ENCODE results near the gene PYGB. TPM values are rescaled to one million over a fixed set of nuclear protein-coding genes. Genes with fewer than 3 reads are reported as not detected.

PYGB gene
- total and polyA plus RNA-seq, 2 donors (not counting 1 experiment from before 2014, with no cell fraction given), result 22.5 to 30.6 TPM

DNA sequence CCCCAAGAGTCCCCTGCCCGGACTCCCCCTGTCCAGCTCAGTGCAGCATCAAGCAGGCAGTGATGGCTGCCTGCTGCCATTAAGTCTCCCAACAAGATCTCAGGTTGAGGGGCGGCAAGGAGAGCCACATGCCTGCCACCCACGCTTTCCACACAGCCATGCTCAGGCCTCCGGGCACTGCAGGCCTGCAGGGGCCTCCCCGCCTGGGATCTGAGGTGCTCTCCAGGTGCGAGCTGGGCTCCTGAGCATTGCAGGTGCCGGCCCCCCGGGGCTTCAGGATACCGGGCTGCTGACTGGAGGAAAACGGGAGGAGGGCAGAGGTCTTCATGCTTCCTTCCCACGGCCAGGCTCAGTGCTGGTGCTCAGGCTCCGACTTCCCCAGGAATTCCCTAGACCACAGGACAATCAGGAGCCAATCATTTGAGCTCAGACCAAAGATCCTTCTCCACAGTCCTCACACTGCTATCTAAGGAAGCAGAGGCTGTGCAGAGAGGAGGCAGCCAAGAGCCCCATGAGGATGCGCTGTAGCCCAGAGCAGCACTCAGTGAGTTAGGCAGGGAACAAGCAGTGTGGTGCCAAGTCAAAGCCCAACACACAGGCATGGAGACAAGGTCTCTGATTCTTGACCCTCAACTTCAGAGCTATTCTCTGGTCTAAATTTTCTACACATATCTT is 52.7 kb downstream of the PYGB start:
- intact Hi-C loops (cut with micrococcal nuclease), result no loop called here
- Histone ChIP-seq H3K4me2 (replicated peaks; ENCODE audit: low read depth, low read length, poor library complexity, severe bottlenecking) (no peak overlapping the region), H3K4me1 (ENCODE audit: control insufficient read depth in 2 of 2, insufficient read depth in 2 of 2, low read length in 2 of 2) (peaks cover 0 to 15% of the 10 kb centered on the region in 2 donors), H2AFZ (ENCODE audit: insufficient read depth, low read depth, low read length, poor library complexity, severe bottlenecking) (no peak overlapping the region), H3K4me3 (ENCODE audit: control extremely low read depth in 1 of 5, extremely low read depth in 1 of 5, insufficient read depth in 1 of 5, low read depth in 2 of 5, low read length in 4 of 5) (no peak overlapping the region), H3K36me3 (replicated peaks in 1 of 2; ENCODE audit: control extremely low read depth in 1 of 2, control insufficient read depth in 1 of 2, extremely low read depth in 1 of 2, insufficient read depth in 2 of 2, low read length in 1 of 2) (peaks cover 0 to 4% of the 10 kb centered on the region in 2 experiments), H3K27me3 (replicated peaks in 1 of 4; ENCODE audit: control extremely low read depth in 1 of 4, control insufficient read depth in 3 of 4, insufficient read depth in 4 of 4, low read length in 3 of 4) (no peaks in the 10 kb centered on the region), H3K9ac (ENCODE audit: low read length) (no peak overlapping the region), H4K20me1 (ENCODE audit: control insufficient read depth, insufficient read depth, low read length, poor library complexity, severe bottlenecking) (no peaks in the 10 kb centered on the region), H3K79me2 (ENCODE audit: control insufficient read depth, insufficient read depth, low read length) (no peaks in the 10 kb centered on the region), H3K27ac (ENCODE audit: low read length in 2 of 2) (no peak overlapping the region), H3K9me3 (ENCODE audit: control extremely low read depth in 1 of 3, control insufficient read depth in 2 of 3, insufficient read depth in 1 of 3, low read length in 2 of 3) (no peaks in the 10 kb centered on the region)
- no peak overlapping the region for H3K27ac Mint-ChIP-seq
- no peak for ATAC-seq (ENCODE audit: low read depth)
- TF ChIP-seq EZH2 (IDR thresholded peaks at IDR 0.05; ENCODE audit: borderline replicate concordance, insufficient read depth, low read depth, low read length, poor library complexity, severe bottlenecking), result no peak
- TF ChIP-seq, protein P1, sequence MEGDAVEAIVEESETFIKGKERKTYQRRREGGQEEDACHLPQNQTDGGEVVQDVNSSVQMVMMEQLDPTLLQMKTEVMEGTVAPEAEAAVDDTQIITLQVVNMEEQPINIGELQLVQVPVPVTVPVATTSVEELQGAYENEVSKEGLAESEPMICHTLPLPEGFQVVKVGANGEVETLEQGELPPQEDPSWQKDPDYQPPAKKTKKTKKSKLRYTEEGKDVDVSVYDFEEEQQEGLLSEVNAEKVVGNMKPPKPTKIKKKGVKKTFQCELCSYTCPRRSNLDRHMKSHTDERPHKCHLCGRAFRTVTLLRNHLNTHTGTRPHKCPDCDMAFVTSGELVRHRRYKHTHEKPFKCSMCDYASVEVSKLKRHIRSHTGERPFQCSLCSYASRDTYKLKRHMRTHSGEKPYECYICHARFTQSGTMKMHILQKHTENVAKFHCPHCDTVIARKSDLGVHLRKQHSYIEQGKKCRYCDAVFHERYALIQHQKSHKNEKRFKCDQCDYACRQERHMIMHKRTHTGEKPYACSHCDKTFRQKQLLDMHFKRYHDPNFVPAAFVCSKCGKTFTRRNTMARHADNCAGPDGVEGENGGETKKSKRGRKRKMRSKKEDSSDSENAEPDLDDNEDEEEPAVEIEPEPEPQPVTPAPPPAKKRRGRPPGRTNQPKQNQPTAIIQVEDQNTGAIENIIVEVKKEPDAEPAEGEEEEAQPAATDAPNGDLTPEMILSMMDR (IDR thresholded peaks at IDR 0.05), result no peak
- DNase-seq, result no peak
- peaks cover 7% of the 10 kb centered on the region for H3K4me1 Mint-ChIP-seq
- no peaks in the 10 kb centered on the region for H3K27me3 Mint-ChIP-seq
- 95% methylated on average over 13 of the region's 13 CpGs for WGBS (ENCODE audit: insufficient coverage)
- H3K4me3 Mint-ChIP-seq, result no peak overlapping the region
- POLR2A ChIA-PET, result interaction anchor here (0.6 kb wide), 2 partner anchors 18 to 42 kb away, joined by 3 to 6 read pairs; no protein-coding TSS in a partner anchor
- no peaks in the 10 kb centered on the region for H3K9me3 Mint-ChIP-seq (ENCODE audit: insufficient read depth)
- CTCF ChIA-PET, result interaction anchor here (1.6 to 2.5 kb wide), 2 partner anchors 88 to 98 kb away, joined by 4 to 28 read pairs; no protein-coding TSS in a partner anchor

DNA sequence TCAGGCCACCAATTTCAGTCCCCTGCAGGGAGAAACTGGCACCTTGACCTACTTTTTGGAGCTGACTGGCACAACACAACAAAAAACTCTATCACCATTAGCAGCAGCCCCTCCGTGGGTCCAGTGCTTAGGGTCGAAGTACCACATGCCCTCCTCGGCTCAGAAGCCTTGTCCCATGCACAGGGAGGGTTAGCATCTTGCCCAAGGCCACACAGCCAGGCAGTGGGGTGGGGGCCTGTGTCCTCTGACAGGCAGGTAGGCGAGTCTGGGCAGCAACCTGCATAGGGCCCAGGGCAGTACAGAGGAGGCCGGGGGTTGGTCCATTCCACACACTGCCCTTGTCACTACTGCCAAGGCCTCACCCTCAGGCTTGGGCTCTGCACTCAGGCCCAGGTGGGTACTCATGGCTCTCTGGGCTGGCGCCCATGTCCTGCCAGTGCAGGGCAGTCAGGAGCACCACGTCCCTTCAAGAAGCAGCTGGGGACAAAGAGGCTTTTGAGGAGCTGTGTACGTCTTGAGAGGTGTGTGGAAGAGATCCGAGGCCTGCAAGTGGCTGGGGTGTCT is 53.6 kb downstream of the PYGB start:
- WGBS (ENCODE audit: insufficient coverage), result 93% methylated on average over 8 of the region's 9 CpGs
- Histone ChIP-seq H2AFZ (ENCODE audit: insufficient read depth, low read depth, low read length, poor library complexity, severe bottlenecking) (no peak overlapping the region), H3K9me3 (ENCODE audit: control extremely low read depth in 1 of 3, control insufficient read depth in 2 of 3, insufficient read depth in 1 of 3, low read length in 2 of 3) (no peaks in the 10 kb centered on the region), H3K36me3 (replicated peaks in 1 of 2; ENCODE audit: control extremely low read depth in 1 of 2, control insufficient read depth in 1 of 2, extremely low read depth in 1 of 2, insufficient read depth in 2 of 2, low read length in 1 of 2) (peaks cover 0 to 3% of the 10 kb centered on the region in 2 experiments), H3K4me1 (ENCODE audit: control insufficient read depth in 2 of 2, insufficient read depth in 2 of 2, low read length in 2 of 2) (peaks cover 0 to 13% of the 10 kb centered on the region in 2 donors), H3K79me2 (ENCODE audit: control insufficient read depth, insufficient read depth, low read length) (no peaks in the 10 kb centered on the region), H3K4me3 (ENCODE audit: control extremely low read depth in 1 of 5, extremely low read depth in 1 of 5, insufficient read depth in 1 of 5, low read depth in 2 of 5, low read length in 4 of 5) (no peak overlapping the region), H3K27ac (ENCODE audit: low read length in 2 of 2) (no peak overlapping the region), H3K9ac (ENCODE audit: low read length) (no peak overlapping the region), H4K20me1 (ENCODE audit: control insufficient read depth, insufficient read depth, low read length, poor library complexity, severe bottlenecking) (no peaks in the 10 kb centered on the region), H3K4me2 (replicated peaks; ENCODE audit: low read depth, low read length, poor library complexity, severe bottlenecking) (no peak overlapping the region), H3K27me3 (replicated peaks in 1 of 4; ENCODE audit: control extremely low read depth in 1 of 4, control insufficient read depth in 3 of 4, insufficient read depth in 4 of 4, low read length in 3 of 4) (no peaks in the 10 kb centered on the region)
- Mint-ChIP-seq H3K4me3 (no peak overlapping the region), H3K27ac (no peak overlapping the region), H3K4me1 (peaks cover 7% of the 10 kb centered on the region), H3K27me3 (no peaks in the 10 kb centered on the region), H3K9me3 (ENCODE audit: insufficient read depth) (no peaks in the 10 kb centered on the region)
- ChIA-PET CTCF (no interaction called here), POLR2A (interaction anchor here (0.6 kb wide), 1 partner anchor 17 kb away, joined by 3 read pairs; no protein-coding TSS in a partner anchor)
- intact Hi-C loops (cut with micrococcal nuclease), result no loop called here
- no peak for DNase-seq
- no peak for ATAC-seq (ENCODE audit: low read depth)
- TF ChIP-seq, protein P1 (IDR thresholded peaks at IDR 0.05), result no peak
- TF ChIP-seq EZH2 (IDR thresholded peaks at IDR 0.05; ENCODE audit: borderline replicate concordance, insufficient read depth, low read depth, low read length, poor library complexity, severe bottlenecking), result no peak

Measured in B cell (primary cell).